Fibroblast of the aortic adventitia (primary cell): Measurements from ENCODE around the gene ABCC10. TPM values are rescaled to one million over a fixed set of nuclear protein-coding genes. Genes with fewer than 3 reads are reported as not detected.

ENCODE experiments used
- DNase-seq: peaks from one replicate; pipeline ENCODE4 v3.0.0-alpha.2; 2010; ENCODE audit warnings: low read depth
- H3K4me3 ChIP-seq: 2 replicates; pipeline ENCODE4 v1.5.1; 2011; ENCODE audit warnings: low read depth, mild to moderate bottlenecking, control low read depth, low read length, moderate library complexity
- total RNA-seq: library from RNA; depleted of rRNA; stranded (reverse); fragments of >200 nt; gene quantifications from 2 replicates; pipeline ENCODE4 v1.2.3, GENCODE V29; 2012; ENCODE audit warnings: low replicate concordance
- TF ChIP-seq, protein P1 (sequence below): IDR thresholded peaks from 2 replicates; pipeline ENCODE4 v1.5.1; 2011; ENCODE audit warnings: mild to moderate bottlenecking, low read length, control low read depth, inconsistent platforms; ENCODE audit not compliant: insufficient read depth

ABCC10 gene
- total RNA-seq, 1 donor, result 25.8 TPM

DNA sequence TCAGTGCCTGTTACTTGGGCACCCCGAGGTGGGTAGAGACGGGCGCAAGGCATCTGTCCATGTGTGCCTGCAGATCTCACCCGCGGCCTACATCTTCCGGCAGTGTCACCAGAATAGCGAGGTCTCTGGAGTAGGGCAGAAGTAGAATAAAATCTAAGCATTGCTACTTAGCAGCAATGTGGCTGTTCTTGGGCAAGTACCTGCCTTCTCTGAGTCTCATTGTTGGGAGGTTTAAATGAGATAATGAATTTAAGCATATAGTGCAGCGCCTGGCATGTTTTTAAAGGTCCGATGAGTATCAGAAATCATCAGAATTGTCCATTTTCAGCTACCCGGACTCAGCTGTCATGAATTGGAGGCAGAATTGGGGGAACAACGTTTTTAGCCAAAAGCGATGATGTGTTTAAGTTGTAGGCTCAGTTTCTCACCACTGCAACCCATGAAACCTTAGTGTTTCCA, 800 bp downstream of the ABCC10 start:
- DNase-seq, result peak; percentile 4
- H3K4me3 ChIP-seq, result peak overlapping the region; percentile 99
- TF ChIP-seq, protein P1, sequence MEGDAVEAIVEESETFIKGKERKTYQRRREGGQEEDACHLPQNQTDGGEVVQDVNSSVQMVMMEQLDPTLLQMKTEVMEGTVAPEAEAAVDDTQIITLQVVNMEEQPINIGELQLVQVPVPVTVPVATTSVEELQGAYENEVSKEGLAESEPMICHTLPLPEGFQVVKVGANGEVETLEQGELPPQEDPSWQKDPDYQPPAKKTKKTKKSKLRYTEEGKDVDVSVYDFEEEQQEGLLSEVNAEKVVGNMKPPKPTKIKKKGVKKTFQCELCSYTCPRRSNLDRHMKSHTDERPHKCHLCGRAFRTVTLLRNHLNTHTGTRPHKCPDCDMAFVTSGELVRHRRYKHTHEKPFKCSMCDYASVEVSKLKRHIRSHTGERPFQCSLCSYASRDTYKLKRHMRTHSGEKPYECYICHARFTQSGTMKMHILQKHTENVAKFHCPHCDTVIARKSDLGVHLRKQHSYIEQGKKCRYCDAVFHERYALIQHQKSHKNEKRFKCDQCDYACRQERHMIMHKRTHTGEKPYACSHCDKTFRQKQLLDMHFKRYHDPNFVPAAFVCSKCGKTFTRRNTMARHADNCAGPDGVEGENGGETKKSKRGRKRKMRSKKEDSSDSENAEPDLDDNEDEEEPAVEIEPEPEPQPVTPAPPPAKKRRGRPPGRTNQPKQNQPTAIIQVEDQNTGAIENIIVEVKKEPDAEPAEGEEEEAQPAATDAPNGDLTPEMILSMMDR, result no peak

DNA sequence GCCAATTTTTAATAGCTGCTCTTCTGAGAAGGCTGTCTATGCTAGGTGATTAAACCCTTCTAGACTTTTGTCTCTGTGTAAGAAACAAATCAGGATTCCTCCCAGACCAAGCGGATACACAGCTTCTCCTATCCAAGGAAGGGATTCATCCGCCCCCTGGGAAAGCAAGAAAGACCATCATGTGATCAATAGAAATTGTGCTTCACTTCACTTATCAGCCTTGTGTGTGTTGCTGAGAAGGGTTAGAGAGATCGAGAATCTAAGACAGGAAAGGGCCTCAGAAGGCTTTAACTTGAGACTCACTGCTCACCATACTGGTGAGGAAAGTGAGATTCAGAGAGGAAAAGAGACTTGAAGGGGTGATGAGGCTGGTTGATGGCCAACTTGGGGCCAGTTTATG, 1.5 kb downstream of the ABCC10 start:
- peak; percentile 16 for DNase-seq
- H3K4me3 ChIP-seq, result peak overlapping the region; percentile 99
- TF ChIP-seq, protein P1, result no peak

DNA sequence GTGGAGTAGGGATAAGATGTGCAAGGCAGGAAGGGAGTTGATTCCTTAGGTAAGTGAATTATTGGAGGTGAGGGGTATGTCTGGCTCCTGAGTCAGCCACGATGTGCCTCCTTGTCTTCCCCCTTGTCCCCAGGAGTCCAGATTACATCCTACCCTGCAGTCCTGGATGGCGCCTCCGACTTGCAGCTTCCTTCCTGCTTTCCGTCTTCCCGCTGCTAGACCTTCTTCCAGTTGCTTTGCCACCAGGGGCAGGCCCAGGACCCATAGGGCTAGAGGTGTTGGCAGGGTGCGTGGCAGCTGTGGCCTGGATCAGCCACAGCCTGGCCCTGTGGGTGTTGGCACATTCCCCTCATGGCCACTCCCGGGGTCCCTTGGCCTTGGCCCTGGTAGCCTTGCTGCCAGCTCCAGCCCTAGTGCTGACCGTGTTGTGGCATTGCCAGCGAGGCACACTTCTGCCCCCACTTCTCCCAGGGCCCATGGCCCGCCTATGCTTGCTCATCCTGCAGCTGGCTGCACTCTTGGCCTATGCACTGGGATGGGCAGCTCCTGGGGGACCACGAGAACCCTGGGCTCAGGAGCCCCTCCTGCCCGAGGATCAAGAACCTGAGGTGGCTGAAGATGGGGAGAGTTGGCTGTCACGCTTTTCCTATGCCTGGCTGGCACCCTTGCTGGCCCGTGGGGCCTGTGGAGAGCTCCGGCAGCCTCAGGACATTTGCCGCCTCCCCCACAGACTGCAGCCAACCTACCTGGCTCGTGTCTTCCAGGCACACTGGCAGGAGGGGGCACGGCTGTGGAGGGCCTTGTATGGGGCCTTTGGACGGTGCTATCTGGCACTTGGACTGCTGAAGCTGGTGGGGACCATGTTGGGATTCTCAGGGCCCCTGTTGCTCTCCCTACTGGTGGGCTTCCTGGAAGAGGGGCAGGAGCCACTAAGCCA, 4.9 kb downstream of the ABCC10 start:
- H3K4me3 ChIP-seq, result no peak overlapping the region
- TF ChIP-seq, protein P1, result no peak
- no peak for DNase-seq

- TF ChIP-seq, protein P1, result no peak
- no peak overlapping the region for H3K4me3 ChIP-seq
- DNase-seq, result no peak
Measured at GRCh38 chr6:43433148-43433547, 5.8 kb downstream of the ABCC10 start.

- TF ChIP-seq, protein P1, result no peak
- no peak for DNase-seq
- no peak overlapping the region for H3K4me3 ChIP-seq
Measured at GRCh38 chr6:43434001-43434840, 6.9 kb downstream of the ABCC10 start.

- DNase-seq, result no peak
- no peak overlapping the region for H3K4me3 ChIP-seq
- TF ChIP-seq, protein P1, result no peak
Measured at GRCh38 chr6:43434943-43435342, 7.6 kb downstream of the ABCC10 start.
